HL-60/S4 treated with retinoic acid at 250 ng/mL for 4 days and 3 days (cell line): ENCODE measurements around the gene TUBA1B.
"Not testable (repeated sequence)": the region's sequence is repeated elsewhere in the genome, so short reads cannot be mapped to it uniquely, and the experiment has no call there.

Experiments
- in situ Hi-C: fragments of 300-500 bp; cut with MboI; formaldehyde crosslinking; loops from 2 replicates; pipeline ENCODE4 v1.7.0; 2022; ENCODE audit warnings: low sequenced_read_pairs

Gene TUBA1B

DNA sequence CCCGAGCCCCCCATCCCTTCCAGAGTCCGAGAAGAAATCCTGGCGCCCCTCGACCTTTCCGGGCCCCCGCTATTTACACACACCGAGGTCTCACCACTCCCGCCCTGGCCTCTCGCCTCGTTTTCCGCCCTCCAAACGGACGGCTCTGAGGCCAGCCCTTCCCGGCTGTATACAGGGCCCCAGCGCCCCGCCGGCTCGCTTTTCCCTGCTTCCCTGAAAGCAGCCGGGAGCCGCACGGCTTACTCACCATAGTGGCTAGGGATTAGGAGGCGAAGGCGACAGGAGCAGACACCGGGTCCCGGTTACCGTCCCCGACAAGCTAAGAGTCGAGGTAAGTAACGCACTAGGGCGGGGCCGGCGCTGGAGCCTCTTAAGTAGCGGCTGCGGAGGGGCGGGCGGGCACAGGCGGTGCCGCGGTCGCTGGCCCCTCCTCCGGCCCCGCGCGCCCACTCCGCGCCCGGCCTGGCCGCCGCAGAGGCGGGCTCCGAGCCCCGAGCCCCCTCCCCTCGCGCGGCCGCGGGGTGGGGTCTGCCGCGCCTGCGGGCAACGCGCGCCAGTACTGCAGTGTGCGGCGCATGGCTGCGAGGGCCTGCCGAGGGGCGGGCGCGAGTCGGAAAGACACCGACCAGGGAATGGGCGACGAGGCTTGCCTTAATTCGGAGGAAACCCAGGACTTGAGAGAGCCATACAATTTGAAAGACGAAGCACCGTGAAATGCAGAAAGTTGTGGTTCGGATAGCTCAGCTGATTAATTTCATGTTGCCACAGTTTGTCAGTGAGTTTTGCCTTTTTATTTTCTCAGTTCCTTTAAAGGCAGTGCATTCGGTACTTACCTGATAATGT, at the start of gene TUBA1B:
Gene TUBA1B (minus strand): TSS at position 345 of the 843 bp plus-strand sequence. CDS start 95 bp downstream, at position 250.
- in situ Hi-C loops, result no loop called here

DNA sequence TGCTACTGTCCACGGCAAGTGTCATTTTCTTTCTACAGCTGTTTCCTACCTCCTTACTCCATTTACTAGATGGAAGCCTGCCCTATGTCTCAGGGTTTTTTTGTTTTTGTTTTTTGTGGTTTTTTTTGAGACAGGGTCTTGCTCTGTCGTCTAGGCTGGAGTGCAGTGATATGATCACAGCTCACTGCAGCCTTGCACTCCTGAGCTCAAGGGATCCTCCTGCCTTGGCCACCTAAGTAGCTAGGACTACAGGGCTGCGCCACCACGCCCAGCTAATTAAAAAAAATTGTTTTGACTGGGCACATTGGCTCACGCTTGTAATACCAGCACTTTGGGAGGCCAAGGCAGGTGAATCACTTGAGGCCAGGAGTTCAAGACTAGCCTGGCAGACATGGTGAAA, 43.0 kb upstream of the TUBA1B start:
- in situ Hi-C loops, result no loop called here

DNA sequence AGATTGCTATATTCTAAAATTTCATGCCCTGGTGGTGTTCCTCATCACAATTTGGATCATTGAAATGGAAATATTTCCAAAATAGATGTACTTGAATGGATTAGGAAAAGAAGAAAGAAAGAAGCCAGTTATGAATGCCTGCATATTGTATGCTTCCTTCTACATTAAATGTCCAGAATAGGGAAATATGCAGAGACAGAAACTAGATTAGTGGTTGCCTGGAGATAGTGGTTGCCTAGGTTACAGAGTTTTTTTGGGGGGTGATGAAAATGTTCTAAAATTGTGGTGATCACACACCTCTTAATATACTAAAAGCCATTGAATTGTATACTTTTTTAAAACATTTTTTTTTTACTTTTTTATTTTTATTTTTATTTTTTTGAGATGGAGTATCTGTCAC, 39.7 kb upstream of the TUBA1B start:
- in situ Hi-C loops, result no loop called here

DNA sequence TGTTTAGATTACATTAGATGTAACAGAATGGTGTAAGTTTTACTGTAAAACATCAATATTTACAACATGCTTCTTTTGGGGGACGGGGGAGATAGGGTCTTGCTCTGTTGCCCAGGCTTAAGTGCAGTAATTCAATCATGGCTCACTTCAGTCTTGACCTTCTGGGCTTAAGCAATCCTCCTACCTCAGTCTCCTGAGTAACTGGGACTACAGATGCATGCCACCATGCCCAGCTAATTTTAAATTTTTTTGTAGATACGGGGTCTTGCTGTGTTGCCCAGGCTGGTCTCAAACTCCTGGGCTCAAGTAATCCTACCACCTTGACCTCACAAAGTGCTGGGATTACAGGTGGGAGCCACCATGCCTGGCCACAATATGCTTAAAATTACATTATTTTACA, 33.9 kb upstream of the TUBA1B start:
- in situ Hi-C loops, result no loop called here

DNA sequence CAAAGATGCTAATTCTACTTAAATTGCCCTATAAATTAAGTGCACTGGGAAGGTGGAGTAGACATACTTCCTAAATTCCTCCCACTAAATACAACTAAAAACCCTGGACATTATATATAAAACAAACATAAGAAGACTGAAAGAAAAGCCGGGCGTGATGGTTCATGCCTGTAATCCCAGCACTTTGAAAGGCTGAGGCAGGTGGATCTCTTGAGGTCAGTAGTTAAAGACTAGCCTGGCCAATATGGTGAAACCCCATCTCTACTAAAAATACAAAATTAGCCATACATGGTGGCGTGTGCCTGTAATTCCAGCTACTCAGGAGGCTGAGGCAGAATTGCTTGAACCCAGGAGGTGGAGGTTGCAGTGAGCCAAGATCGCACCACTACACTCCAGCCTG, 30.7 kb upstream of the TUBA1B start:
- in situ Hi-C loops, result not testable (repeated sequence)

DNA sequence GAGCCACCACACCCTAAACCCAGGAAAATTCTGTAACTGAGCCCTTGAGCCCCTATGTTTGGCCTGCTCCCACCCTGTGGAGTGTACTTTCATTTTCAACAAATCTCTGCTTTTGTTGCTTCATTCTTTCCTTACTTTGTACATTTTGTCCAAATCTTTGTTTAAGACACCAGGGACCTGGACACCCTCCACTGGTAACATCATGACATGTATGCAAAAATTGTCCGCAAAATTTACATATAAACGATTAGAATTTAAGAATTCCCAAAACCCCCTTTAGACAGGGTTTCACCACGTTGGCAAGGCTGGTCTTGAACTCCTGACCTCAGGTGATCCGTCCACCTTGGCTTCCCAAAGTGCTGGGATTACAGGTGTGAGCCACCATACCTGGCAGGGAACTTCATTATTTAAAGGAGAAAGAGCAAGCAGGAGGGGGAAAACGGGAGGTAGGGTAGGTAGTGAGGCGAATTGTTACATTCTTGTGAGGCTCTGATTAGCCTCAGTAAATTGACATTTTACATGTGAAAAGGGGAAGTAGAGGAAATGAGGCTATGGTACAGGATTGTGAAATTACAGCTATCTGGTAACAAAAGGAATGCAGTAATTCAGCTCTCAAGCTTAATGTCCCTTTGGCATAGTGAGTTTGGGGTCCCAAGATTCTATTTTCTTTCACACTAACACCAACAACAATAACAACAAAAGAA, 30.0 kb upstream of the TUBA1B start:
- in situ Hi-C loops, result no loop called here

DNA sequence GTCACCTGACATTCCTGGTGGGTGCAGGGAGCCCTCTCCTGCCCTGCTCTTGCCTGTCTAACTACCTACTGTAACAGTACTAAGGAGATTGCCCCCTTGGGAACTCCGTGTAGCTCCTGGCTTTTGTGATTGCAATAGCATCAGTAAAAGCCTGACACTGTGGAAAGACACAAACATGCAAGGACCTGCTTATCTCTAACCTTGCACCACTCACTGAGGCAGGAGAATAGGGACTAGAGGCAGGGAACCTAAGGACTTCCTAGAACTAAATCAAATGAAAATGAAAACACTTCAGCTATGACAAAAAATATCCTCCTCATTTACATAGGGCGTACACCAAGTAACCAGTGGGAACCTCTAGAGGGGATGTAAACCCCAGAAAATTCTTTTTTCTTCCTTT, 29.2 kb upstream of the TUBA1B start:
- in situ Hi-C loops, result no loop called here

DNA sequence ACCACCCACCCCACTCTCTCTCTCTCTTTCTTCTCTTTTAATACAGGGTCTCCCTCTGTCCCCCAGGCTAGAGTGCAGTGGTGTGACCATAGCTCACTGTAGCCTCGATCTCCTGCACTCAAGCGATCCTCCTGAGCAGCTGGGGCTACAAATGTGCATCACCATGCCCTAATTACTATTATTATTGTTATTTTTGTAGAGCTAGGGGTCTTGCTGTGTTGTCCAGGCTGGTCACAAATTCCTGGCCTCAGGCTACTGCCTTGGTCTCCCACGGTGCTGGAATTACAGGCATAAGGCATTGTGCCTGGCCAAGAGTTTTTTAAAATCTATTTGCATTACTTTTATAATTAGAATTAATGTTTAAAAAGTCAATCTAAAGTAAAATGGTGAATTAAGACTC, 23.0 kb upstream of the TUBA1B start:
- in situ Hi-C loops, result no loop called here

DNA sequence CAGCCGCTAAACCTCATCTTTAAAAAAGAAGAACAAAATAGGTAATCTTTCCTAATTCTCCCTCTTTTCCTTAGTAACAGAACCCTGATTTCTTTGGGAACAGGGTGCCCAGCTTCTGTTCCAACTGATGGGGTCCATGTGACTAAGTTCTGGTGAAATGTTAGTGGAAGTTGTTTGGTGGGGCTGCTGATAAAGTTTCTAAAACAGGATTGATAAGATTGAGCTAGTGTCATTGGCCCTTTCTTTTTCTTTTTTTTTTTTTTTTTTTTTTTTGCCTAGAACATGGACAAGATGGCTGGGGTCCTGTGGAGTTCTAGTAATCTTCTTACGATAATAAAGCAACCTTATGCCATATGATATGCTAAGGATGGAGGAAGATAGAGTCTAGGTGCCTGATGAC, 16.2 kb upstream of the TUBA1B start:
- in situ Hi-C loops, result no loop called here

DNA sequence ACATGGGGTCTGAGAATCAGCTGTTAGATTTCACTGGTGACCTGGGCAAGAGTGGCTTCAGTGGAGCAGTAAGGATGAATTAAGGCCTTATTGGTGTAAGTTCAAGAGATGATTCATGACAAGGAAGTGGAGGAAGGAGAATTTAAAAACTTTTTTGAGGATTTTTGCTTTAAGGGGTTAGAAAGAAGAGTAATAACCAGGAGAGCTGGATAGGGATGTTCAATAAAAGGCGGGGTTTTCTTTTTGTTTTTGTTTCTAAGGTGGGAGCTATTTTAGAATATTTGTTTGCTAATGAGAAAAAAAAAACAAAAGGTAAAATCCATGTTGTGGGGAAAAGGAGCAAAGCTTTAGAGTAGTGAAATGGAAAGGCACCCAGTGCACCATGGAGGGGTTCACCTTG, 15.2 kb upstream of the TUBA1B start:
- in situ Hi-C loops, result no loop called here

DNA sequence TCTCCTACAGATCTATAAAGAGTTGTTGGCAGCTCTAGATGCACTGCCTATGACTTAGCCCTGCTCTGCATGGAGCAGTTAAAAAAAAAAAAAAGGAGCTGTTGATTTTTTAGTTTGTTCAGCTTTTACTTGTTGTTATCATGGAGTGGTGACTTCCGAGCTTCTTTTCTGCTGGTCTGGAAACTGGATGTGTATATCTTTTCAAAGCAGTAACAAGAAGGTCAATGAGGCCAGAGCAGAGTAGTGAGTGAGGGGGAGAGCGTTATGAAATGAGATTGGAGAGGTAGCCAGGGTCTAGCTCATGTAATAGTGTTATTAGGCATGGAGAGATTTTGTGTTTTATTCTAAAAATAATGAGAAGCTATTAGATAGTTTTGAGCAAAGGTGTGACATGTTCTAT, 13.2 kb upstream of the TUBA1B start:
- in situ Hi-C loops, result no loop called here

DNA sequence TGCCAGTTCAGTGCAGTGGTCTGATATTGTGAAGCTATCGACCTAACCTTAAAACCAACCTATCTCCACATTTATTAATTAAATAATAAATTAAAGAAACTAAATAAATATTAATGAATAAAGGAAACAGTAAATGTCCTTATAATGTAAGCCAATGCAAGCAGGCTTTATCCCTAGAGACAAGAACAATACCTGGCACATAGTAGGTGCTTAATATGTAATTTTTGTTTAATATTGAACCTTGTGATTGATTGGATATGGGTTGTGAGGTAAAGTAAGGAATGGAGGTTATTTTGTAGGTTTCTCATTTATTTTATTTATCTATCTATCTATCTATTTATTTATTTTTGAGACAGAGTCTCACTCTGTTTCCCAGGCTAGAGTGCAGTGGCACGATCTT, 7.8 kb upstream of the TUBA1B start:
- in situ Hi-C loops, result no loop called here

DNA sequence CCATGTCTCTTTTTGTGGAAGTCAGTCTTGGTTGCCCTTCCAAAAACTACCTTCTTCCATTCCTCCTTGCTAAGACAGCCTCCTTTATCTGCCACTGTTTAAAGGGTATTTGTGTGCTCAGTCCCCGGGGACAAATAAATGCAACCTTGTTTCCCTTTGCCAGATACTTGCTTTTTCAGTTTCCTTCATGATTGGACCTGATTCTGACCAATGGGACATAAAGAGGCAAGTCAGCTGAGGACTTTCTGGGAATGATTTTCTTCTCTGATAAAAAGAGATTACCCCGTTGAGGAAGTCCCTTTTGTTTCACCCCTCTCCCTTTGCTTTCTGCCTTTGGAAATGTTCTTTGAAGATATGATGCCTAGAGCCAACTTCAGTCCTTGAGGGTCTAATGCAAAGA, 7.4 kb upstream of the TUBA1B start:
- in situ Hi-C loops, result no loop called here

DNA sequence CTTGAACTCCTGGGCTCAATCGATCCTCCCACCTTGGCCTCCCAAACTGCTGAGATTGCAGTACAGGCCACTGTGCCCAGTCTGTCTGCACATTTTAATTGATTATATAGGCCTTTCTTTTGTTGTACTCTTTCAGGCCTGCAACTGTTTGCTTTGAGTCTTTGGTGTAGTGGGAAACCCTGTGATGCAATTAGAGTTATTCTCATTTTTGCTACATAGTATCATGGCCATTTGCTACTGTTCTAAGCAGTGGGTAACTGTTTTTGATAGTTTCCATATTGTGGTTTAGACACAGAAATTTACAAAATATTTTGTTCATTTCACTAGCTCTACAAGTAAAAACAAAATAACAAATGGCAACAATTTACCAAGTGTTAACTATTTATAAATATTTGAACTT, 6.3 kb upstream of the TUBA1B start:
- in situ Hi-C loops, result no loop called here

DNA sequence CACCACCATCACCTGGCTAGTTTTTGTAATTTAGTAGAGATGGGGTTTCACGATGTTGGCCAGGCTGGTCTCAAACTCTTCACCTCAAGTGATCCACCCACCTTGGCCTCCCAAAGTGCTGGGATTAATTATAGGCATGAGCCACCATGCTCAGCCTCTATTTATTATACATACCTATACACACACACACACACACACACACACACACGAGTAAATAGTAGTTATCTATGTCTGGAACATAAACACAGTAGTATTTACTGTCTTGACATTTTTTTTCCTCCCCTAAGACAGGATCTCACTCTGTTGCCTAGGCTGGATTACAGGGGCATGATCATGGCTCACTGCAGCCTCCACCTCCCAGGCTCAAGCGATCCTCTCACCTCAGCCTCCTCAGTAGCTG, 5.8 kb upstream of the TUBA1B start:
- in situ Hi-C loops, result not testable (repeated sequence)

DNA sequence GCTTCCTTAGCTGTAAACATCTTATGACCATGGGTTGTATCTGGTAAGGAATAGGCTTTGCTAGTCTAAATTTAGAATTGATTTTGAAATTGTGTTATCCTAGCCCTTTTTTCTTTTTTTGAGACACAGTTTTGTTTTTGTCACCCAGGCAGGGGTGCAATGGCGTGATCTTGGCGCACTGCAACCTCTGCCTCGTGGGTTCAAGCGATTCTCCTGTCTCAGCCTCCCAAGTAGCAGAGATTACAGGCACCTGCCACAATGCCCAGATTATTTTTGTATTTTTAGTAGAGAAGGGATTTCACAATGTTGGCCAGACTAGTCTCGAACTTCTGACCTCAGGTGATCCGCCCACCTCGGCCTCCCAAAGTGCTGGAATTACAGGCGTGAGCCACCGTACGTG, 2.4 kb upstream of the TUBA1B start:
- in situ Hi-C loops, result no loop called here

DNA sequence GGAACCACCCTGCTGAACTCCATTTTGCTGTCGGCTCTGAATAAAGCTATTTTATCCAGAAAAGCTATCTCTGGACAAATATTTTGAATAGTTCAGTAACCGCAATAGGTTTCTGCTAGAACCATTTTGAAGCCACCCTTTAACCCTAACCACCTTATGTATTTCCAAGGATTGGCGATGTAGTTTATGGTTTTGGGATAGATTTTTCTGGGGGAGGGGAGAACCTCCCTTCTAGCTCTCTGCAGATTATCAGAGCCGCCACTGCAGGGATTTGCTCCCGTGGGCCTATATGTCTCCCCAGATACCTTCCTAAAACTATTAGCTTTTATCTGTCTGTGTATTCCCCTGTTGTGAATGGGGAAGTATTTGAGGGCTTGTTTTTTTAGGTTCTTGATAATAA, 1.8 kb upstream of the TUBA1B start:
- in situ Hi-C loops, result no loop called here

DNA sequence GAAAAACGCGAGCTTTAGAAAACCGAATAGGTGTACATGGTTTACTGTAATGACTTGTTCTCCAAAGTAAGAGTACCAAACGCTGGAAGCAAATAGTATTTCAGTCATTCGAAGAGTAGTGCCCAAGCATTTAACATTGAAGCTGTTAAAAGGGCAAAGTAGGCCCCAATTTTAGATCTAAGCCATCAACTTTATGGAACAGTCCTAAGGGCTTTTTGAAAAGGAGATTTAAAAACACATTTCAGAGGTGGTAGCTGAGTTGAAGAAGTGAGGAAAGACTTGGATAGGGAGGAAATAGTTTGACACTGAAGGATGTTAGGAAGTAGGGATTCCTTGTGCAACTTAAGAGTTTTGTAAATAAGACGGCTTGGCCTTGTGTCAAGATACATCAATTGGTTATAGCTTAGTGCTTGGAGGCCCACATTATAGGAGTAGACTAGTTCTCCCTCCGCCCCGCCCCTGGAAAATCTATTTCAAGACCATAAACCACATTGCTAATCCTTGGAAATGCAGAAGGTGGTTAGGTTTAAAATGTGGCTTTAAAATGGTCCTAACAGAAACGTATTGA, 783 bp upstream of the TUBA1B start:
- in situ Hi-C loops, result no loop called here

DNA sequence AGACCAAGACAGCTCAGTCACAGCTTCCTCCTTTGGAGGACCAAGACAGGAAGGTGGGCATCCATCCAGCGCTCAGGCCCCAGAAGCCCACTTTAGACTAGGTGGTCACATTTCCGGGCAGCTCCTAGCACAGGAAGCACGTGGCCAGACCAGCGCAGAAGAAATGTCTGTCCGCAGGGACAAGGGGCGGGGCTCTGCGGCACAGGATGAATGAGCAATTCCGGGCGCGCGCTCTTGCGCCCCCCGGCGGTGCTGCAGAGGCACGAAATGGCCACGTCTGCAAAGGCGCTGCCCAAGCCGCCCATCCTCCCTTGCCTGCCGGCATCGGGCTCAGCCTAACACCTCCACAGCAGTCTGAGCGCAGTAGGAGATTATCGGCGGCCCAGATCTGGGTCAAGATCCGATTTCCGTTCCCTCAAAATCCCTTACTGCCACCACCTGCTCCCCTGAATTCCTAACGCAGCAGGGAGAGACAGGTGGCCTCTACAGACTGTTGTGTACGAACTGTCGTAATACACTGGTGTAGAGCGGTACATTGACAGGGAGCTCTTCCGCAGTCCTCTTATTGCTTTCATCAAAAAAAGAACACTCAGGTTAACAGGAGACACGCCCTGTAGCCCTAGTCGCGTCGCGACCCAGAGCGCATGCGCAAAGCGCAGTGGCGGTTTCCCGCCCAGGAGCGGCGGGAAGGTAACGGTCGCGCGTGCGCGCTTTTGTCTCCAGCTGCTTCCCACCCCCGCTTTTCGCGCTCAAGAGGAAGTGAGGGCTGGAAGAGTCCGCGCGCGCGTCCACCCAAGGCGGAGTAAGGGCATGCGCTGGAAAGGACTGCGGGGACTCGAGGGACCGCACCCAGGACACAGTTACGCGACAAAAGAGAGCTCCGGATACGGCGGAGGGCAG, 794 bp downstream of the TUBA1B start:
- in situ Hi-C loops, result no loop called here

DNA sequence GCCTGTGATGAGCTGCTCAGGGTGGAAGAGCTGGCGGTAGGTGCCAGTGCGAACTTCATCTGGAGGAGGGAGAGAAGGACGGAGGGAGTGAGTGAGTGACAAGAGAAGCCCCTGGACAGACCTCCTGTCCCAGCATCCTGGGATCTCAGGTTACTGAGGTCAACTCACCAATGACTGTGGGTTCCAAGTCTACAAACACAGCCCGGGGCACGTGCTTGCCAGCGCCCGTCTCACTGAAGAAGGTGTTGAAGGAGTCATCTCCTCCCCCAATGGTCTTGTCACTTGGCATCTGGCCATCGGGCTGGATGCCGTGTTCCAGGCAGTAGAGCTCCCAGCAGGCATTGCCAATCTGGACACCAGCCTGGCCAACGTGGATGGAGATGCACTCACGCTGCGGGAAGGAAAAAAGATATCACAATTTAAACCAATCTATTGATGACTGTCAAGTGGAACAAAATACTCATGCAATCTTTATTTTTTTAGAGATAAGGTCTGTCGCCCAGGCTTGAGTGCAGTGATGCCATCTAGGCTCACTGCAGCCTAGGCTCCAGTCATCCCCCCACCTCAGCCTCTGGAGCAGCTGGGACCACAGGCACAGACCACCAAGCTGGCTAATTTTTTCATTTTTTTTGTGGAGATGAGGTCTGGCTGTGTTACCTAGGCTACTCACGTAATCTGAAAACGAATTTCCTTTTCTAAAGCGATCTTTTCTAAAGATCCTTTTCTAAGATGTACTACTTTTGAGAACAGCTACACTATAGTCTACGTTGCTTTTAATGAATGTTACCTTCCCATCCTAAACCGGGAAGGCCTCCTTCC, 1.7 kb downstream of the TUBA1B start:
- in situ Hi-C loops, result no loop called here
